ENCODE data around the gene SERPINA9.

Gene SERPINA9, protein sequence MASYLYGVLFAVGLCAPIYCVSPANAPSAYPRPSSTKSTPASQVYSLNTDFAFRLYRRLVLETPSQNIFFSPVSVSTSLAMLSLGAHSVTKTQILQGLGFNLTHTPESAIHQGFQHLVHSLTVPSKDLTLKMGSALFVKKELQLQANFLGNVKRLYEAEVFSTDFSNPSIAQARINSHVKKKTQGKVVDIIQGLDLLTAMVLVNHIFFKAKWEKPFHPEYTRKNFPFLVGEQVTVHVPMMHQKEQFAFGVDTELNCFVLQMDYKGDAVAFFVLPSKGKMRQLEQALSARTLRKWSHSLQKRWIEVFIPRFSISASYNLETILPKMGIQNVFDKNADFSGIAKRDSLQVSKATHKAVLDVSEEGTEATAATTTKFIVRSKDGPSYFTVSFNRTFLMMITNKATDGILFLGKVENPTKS

DNA sequence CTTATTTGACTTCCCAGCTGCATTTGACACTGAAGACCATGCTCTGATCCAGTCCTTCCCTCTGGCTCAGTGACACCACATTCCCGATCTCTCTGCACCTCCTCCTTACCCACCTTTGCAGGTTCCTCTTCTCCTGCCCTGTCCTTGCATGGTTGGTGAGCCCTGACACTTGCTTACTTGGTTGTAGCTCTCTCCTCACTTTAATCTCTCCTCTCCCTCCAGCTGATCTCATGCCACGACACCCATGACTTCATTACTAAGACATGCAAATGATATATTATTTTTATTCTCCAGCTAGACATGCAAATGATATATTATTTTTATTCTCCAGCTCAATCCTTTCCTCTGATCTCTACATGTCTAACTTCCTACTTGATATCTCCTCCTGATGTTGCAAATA is at the start of gene SERPINA9:
SERPINA9 (minus strand) TSS at position 175 of the 400 bp plus-strand sequence. CDS start 6,357 bp downstream, outside the sequence.
- TF ChIP-seq, protein P1, sequence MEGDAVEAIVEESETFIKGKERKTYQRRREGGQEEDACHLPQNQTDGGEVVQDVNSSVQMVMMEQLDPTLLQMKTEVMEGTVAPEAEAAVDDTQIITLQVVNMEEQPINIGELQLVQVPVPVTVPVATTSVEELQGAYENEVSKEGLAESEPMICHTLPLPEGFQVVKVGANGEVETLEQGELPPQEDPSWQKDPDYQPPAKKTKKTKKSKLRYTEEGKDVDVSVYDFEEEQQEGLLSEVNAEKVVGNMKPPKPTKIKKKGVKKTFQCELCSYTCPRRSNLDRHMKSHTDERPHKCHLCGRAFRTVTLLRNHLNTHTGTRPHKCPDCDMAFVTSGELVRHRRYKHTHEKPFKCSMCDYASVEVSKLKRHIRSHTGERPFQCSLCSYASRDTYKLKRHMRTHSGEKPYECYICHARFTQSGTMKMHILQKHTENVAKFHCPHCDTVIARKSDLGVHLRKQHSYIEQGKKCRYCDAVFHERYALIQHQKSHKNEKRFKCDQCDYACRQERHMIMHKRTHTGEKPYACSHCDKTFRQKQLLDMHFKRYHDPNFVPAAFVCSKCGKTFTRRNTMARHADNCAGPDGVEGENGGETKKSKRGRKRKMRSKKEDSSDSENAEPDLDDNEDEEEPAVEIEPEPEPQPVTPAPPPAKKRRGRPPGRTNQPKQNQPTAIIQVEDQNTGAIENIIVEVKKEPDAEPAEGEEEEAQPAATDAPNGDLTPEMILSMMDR (IDR thresholded peaks at IDR 0.05; ENCODE audit: insufficient read depth, missing control alignments): no peak

DNA sequence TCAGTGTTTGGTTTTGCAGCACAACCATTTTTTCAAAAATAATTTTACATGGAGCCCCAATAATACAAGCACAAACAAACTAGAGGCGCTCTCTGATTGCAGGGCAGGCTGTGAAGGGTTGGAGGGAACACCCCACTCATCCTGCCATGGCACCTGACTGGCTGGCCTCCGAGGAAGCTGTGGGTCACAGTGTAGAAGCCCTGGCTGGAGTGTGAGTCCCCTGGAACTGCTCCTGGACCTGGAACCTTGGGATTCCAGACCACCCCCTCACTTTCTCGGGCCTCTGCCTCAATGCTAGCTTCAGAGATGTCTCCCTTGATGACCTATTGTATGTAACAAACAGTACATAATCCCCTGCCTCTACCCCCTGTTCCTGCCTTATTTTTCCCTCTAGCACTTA is 48.1 kb upstream of the SERPINA9 start:
- TF ChIP-seq, protein P1 (IDR thresholded peaks at IDR 0.05; ENCODE audit: insufficient read depth, missing control alignments): no peak
- FAIRE-seq (no peak), DNase-seq (ENCODE audit: insufficient read length, low spot score) (no peak)

More for the DNA sequence above, at the start of gene SERPINA9:
- no peak for FAIRE-seq
- no peak for DNase-seq (ENCODE audit: insufficient read length, low spot score)

DNA sequence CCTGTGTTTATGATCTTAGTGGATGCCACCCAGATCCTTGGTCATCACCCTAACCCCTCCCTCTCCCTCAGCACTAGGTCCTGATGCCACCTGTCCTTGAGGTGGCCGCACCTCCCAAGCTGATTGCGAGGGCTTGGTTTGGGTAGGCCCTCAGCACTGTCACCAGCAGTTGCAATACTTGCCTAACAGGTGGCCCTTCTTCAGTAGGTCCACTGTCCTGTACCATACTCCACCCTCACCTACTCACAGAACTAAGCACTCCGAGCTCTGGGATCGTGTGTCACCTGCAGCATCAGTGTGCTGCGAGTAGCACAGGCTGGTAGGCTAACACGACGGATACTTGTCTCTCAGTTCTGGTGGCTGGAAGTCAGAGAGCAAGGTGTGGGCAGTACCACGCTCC is 47.3 kb upstream of the SERPINA9 start:
- DNase-seq (ENCODE audit: insufficient read length, low spot score): no peak
- TF ChIP-seq, protein P1 (IDR thresholded peaks at IDR 0.05; ENCODE audit: insufficient read depth, missing control alignments): no peak
- no peak for FAIRE-seq

DNA sequence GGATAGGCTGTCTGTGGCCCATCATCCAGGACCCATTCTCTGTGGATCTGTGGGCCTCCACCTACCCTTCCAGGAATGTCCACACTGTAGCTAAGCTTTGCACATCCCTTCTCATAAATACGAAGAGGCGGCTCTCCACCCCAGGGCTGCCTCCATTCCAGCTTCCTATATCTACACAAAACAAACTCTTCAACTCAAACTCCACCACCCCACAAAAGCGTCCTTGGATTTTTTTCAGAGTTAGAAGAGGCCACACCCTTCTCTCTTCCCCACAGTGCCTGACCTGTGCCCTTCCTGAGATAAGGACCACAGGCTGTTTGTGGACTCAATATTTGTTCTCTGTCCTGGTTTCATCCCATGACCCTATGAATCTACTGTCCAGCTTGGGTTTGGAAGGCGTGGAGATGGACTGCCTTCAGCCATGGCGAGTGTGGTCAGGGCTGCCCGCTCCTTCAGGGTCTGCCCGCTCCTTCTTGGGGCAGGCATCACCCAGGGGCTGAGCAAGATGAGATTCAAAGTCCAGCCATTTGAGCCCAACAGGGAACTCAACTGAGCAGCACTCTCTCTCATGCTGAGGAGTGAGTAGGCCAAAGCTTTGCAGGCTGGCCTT is 46.2 kb upstream of the SERPINA9 start:
- TF ChIP-seq, protein P1 (IDR thresholded peaks at IDR 0.05; ENCODE audit: insufficient read depth, missing control alignments): no peak
- no peak for DNase-seq (ENCODE audit: insufficient read length, low spot score)

DNA sequence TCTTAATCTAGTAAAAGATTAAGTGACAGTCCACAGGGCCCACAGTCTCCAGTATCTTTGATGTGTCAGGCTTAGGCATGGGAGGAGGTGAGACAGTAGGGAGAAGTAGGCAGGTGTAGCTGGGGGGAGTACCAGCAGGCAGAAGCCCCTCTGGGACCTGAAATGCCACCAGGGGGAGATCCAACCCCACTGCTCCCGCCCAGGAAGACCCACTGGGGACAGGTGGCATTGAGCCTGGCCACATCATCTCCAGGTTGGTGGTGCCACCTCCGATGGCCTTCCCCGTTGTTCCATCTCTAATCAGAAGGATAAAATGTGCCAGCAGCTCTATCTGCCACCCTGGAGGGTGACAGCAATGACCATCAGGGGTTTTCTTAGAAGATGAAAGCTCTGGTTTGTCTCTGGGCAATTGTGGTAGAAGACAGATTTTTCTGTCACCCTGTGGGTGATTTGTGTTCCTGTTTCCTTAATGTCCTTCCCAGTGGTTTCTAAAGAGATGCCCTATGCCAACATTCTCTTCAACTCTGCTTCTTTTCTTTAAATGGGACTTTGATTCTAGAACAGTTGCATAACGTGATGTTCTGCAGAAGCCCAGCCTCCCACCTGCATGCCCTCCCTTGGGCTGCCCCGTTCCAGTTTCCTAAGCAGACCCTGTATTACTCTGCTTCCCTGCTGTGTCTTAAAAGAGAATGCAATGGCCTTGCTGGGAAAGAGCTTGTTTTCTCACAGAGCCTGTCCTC is 45.5 kb upstream of the SERPINA9 start:
- TF ChIP-seq, protein P1 (IDR thresholded peaks at IDR 0.05; ENCODE audit: insufficient read depth, missing control alignments): no peak
- no peak for DNase-seq (ENCODE audit: insufficient read length, low spot score)
- no peak for FAIRE-seq

More for the DNA sequence above, 46.2 kb upstream of the SERPINA9 start:
- no peak for FAIRE-seq

DNA sequence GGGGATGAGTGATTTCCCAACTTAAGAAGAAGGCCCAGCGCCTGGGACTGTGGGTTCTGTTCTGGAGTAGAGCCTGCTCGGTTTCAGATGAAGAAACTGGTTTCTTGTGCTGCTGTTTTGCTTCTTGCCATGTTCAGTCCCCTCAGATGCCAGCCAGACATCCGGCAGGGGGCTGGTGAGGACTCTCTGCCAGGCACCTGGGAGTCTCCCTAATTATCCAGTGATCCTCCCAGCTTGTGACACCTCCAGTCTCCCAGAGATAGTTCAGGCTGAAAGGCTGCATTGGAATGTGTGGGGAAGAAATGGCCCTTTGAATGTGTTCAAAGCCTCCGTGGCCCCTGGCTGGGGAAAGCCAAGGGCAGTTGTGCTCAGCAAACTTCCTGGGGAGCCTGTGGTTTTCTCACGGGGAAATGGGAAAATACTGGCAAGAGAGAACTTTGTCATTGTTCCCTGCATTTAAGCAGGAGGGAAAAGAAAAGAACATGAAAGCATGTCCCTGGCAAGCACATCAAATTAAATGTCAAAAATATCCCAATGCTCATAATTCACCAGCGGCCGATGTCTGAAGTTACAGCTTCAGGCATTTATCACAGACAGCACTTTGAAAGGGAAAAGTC is 41.8 kb upstream of the SERPINA9 start:
- DNase-seq (ENCODE audit: insufficient read length, low spot score) (no peak), FAIRE-seq (no peak)
- TF ChIP-seq, protein P1 (IDR thresholded peaks at IDR 0.05; ENCODE audit: insufficient read depth, missing control alignments): no peak

All from D721Med (cell line).